Caco-2 (cell line): ENCODE results near the gene BHLHE41. TPM values are rescaled to one million over a fixed set of nuclear protein-coding genes. Genes with fewer than 3 reads are reported as not detected.

Source experiments
- BruUV-seq: library from RNA; stranded (reverse); fragments of 400-500 nt; replicated peaks from 2 replicates; lab custom pipeline; 2021; lab: Mats Ljungman, UMichigan
- CTCF ChIA-PET: fragments of 300-600 bp; sonication (Branson Sonifier 250); formaldehyde crosslinking; loops from one replicate; lab custom pipeline; 2022; ENCODE audit warnings: antibody characterized with exemption; lab: Charles Lee
- POLR2A ChIA-PET: fragments of 300-600 bp; sonication (Branson Sonifier 250); formaldehyde crosslinking; loops from one replicate; lab custom pipeline; 2022; ENCODE audit warnings: antibody characterized with exemption; lab: Charles Lee
- DNase-seq, 2 experiments: peaks; one replicate each; pipeline versions ENCODE4 v3.0.0 to v3.0.0-alpha.2; 2020 to 2022
- H3K27me3 ChIP-seq: replicated peaks from 2 replicates; pipeline ENCODE4 v1.6.0; 2011; ENCODE audit warnings: low read length; ENCODE audit not compliant: control insufficient read depth, insufficient read depth
- H3K36me3 ChIP-seq: 2 replicates; pipeline ENCODE4 v1.5.1; 2011; ENCODE audit warnings: low read length; ENCODE audit not compliant: control insufficient read depth, insufficient read depth
- H3K4me1 ChIP-seq: fragments of 250-450 bp; sonication (Bioruptor Pico); 2 replicates; pipeline ENCODE4 v1.5.1; 2020; ENCODE audit warnings: mild to moderate bottlenecking
- H3K4me3 ChIP-seq: 2 replicates; pipeline ENCODE4 v1.5.1; 2011; ENCODE audit warnings: low read depth, mild to moderate bottlenecking, control low read depth, low read length
- H3K9me3 ChIP-seq: fragments of 250-450 bp; sonication (Bioruptor Pico); 2 replicates; pipeline ENCODE4 v1.5.1; 2020; ENCODE audit warnings: mild to moderate bottlenecking, moderate library complexity
- H3K27ac Mint-ChIP-seq: one replicate; pipeline ENCODE4 v1.8.0; 2022; ENCODE audit warnings: mixed read lengths; ENCODE audit not compliant: unreplicated experiment
- H3K27me3 Mint-ChIP-seq: one replicate; pipeline ENCODE4 v1.8.0; 2022; ENCODE audit warnings: mixed read lengths; ENCODE audit not compliant: insufficient read depth, unreplicated experiment
- H3K36me3 Mint-ChIP-seq: one replicate; pipeline ENCODE4 v1.8.0; 2022; ENCODE audit warnings: mild to moderate bottlenecking, mixed read lengths; ENCODE audit not compliant: insufficient read depth, unreplicated experiment
- H3K4me1 Mint-ChIP-seq: one replicate; pipeline ENCODE4 v1.8.0; 2022; ENCODE audit warnings: low read depth, mixed read lengths; ENCODE audit not compliant: unreplicated experiment
- H3K4me3 Mint-ChIP-seq: one replicate; pipeline ENCODE4 v1.8.0; 2022; ENCODE audit warnings: mild to moderate bottlenecking, moderate library complexity, mixed read lengths; ENCODE audit not compliant: unreplicated experiment
- H3K9me3 Mint-ChIP-seq: one replicate; pipeline ENCODE4 v1.8.0; 2022; ENCODE audit warnings: mixed read lengths; ENCODE audit not compliant: unreplicated experiment
- CTCF ChIP-seq, 2 experiments: fragments of 200-600 bp in 1 of 2; IDR thresholded peaks; 1 replicate in 1 of 2; 2 replicates in 1 of 2; pipeline versions ENCODE4 v1.5.1 to v1.8.0; 2011 to 2022; ENCODE audit warnings: antibody characterized with exemption in 1 of 2, control low read depth in 1 of 2, inconsistent platforms in 1 of 2, low read depth in 1 of 2, low read length in 1 of 2, mild to moderate bottlenecking in 1 of 2, moderate library complexity in 1 of 2; ENCODE audit not compliant: insufficient read depth in 1 of 2, severe bottlenecking in 1 of 2, unreplicated experiment in 1 of 2
- intact Hi-C: fragments of 100-400 bp; cut with micrococcal nuclease; formaldehyde crosslinking; loops from one replicate; pipeline ENCODE4 v1.10.0; 2022; ENCODE audit not compliant: unreplicated experiment
- total RNA-seq: library from RNA; stranded (reverse); gene quantifications from 2 replicates; pipeline ENCODE4 v1.2.3, GENCODE V29; 2022

The BHLHE41 gene
- total RNA-seq, 1 experiment from 2014 or later: 3.2 TPM

DNA sequence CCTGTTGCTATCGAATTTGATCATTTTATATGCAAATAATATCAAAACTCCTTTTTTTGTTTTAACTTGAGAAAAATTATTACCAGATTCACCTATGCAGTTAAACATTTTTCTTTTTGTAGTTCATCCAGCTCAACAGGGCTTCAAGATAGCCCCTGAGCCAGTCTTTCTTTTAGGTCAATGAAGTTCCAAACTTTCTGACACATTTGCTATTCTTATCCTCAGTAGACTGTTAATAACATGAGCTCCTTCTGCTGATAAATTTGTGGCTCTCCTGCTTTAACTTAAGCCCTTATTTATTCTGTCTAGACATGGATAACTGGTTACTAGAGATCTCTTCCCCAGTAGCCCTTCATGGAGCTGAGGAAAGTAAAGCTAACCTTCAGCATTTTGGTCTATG lies 37.3 kb upstream of the BHLHE41 start:
- intact Hi-C loops: no loop called here
- BruUV-seq: no TSS peak
- TF ChIP-seq CTCF (IDR thresholded peaks at IDR 0.05; ENCODE audit: insufficient read depth in 1 of 2, low read depth in 1 of 2, low read length in 1 of 2, severe bottlenecking in 1 of 2, unreplicated experiment in 1 of 2): no peak
- H3K27me3 ChIP-seq: no peaks in the 10 kb centered on the region; the same call in 1 of the 2 replicates
- peaks cover 4% of the 10 kb centered on the region for H3K4me1 ChIP-seq
- no peaks in the 10 kb centered on the region for H3K36me3 ChIP-seq
- POLR2A ChIA-PET: no interaction called here
- H3K9me3 Mint-ChIP-seq: no peaks in the 10 kb centered on the region
- H3K27me3 Mint-ChIP-seq: no peaks in the 10 kb centered on the region
- H3K4me1 Mint-ChIP-seq: peaks cover 5% of the 10 kb centered on the region
- no peak for DNase-seq
- H3K9me3 ChIP-seq: no peaks in the 10 kb centered on the region
- no peak overlapping the region for H3K27ac Mint-ChIP-seq
- H3K4me3 ChIP-seq: no peak overlapping the region
- H3K4me3 Mint-ChIP-seq: no peak overlapping the region
- H3K36me3 Mint-ChIP-seq: no peaks in the 10 kb centered on the region
- CTCF ChIA-PET: no interaction called here

GRCh38 chr12:26158078-26158764 lies 33.4 kb upstream of the BHLHE41 start:
- Histone ChIP-seq H3K27me3 (no peaks in the 10 kb centered on the region), H3K36me3 (no peaks in the 10 kb centered on the region), H3K9me3 (no peaks in the 10 kb centered on the region), H3K4me1 (peaks cover 15% of the 10 kb centered on the region), H3K4me3 (no peak overlapping the region)
- H3K27me3 Mint-ChIP-seq: no peaks in the 10 kb centered on the region
- ChIA-PET CTCF (no interaction called here), POLR2A (no interaction called here)
- peaks cover 5% of the 10 kb centered on the region for H3K4me1 Mint-ChIP-seq
- no TSS peak for BruUV-seq
- no peaks in the 10 kb centered on the region for H3K9me3 Mint-ChIP-seq
- DNase-seq: peak in 1 of 2 experiments; percentile 20
- intact Hi-C loops: no loop called here
- H3K27ac Mint-ChIP-seq: no peak overlapping the region
- H3K36me3 Mint-ChIP-seq: no peaks in the 10 kb centered on the region
- TF ChIP-seq CTCF (IDR thresholded peaks at IDR 0.05; ENCODE audit: insufficient read depth in 1 of 2, low read depth in 1 of 2, low read length in 1 of 2, severe bottlenecking in 1 of 2, unreplicated experiment in 1 of 2): no peak
- H3K4me3 Mint-ChIP-seq: no peak overlapping the region

GRCh38 chr12:26157001-26157400 lies 32.2 kb upstream of the BHLHE41 start:
- ChIA-PET POLR2A (interaction anchor here (0.6 kb wide), 1 partner anchor 37 kb away, joined by 3 read pairs; no protein-coding TSS in a partner anchor), CTCF (interaction anchor here (1.4 kb wide), 1 partner anchor 20 kb away, joined by 4 read pairs; no protein-coding TSS in a partner anchor)
- peak in 1 of 2 experiments; percentile 21 for DNase-seq
- no peaks in the 10 kb centered on the region for H3K9me3 ChIP-seq
- Mint-ChIP-seq H3K27ac (no peak overlapping the region), H3K9me3 (no peaks in the 10 kb centered on the region), H3K4me1 (peaks cover 12% of the 10 kb centered on the region), H3K27me3 (no peaks in the 10 kb centered on the region), H3K36me3 (no peaks in the 10 kb centered on the region), H3K4me3 (no peak overlapping the region)
- BruUV-seq: no TSS peak
- H3K4me1 ChIP-seq: peaks cover 22% of the 10 kb centered on the region
- no peaks in the 10 kb centered on the region for H3K27me3 ChIP-seq
- intact Hi-C loops: loop anchor here (2.0 kb wide), 1 partner anchor 60 kb away; no protein-coding TSS in a partner anchor
- no peak for TF ChIP-seq CTCF (IDR thresholded peaks at IDR 0.05; ENCODE audit: insufficient read depth in 1 of 2, low read depth in 1 of 2, low read length in 1 of 2, severe bottlenecking in 1 of 2, unreplicated experiment in 1 of 2)
- no peak overlapping the region for H3K4me3 ChIP-seq
- no peaks in the 10 kb centered on the region for H3K36me3 ChIP-seq
